Measurements from ENCODE around the gene DENND1A.

GRCh38 chr9:123649909-123650308 is 280.0 kb downstream of the DENND1A start:
- TF ChIP-seq POLR2A (IDR thresholded peaks at IDR 0.05) (no peak), CTCF (IDR thresholded peaks at IDR 0.05) (no peak), POLR2AphosphoS5 (IDR thresholded peaks at IDR 0.05) (no peak)
